ENCODE data around the gene HMX1. TPM values are rescaled to one million over a fixed set of nuclear protein-coding genes. Genes with fewer than 3 reads are reported as not detected.

Gene HMX1
- total and polyA plus RNA-seq, 5 donors, result not detected

GRCh38 chr4:8874003-8874895 is 2.6 kb upstream of the HMX1 start:
- Histone ChIP-seq H3K27ac (ENCODE audit: low read length) (no peak overlapping the region), H3K9me3 (ENCODE audit: control insufficient read depth, low read length) (no peaks in the 10 kb centered on the region), H3K4me3 (ENCODE audit: low read length) (no peak overlapping the region), H3K4me1 (ENCODE audit: control insufficient read depth, insufficient read depth, low read length) (no peaks in the 10 kb centered on the region), H3K27me3 (ENCODE audit: control insufficient read depth, insufficient read depth) (no peaks in the 10 kb centered on the region)
- intact Hi-C loops (cut with DNase I), result no loop called here
- DNase-seq, result peak in 1 of 3 donors; percentile 46
- 5% methylated on average over 70 of the region's 71 CpGs for WGBS
- no peak for ATAC-seq

- Histone ChIP-seq H3K27me3 (ENCODE audit: control insufficient read depth, insufficient read depth) (no peaks in the 10 kb centered on the region), H3K9me3 (ENCODE audit: control insufficient read depth, low read length) (no peaks in the 10 kb centered on the region), H3K27ac (ENCODE audit: low read length) (no peak overlapping the region), H3K4me3 (ENCODE audit: low read length) (no peak overlapping the region), H3K4me1 (ENCODE audit: control insufficient read depth, insufficient read depth, low read length) (no peaks in the 10 kb centered on the region)
- ATAC-seq, result no peak
- no peak for DNase-seq
- WGBS, result 3% methylated on average over 55 of the region's 55 CpGs
- intact Hi-C loops (cut with DNase I), result no loop called here
These were observed 1.0 kb upstream of the HMX1 start for GRCh38 chr4:8872402-8873291.

GRCh38 chr4:8870647-8871416 is 807 bp downstream of the HMX1 start:
- intact Hi-C loops (cut with DNase I), result no loop called here
- peak overlapping the region; percentile 35 for H3K4me3 ChIP-seq (ENCODE audit: low read length)
- H3K4me1 ChIP-seq (ENCODE audit: control insufficient read depth, insufficient read depth, low read length), result no peaks in the 10 kb centered on the region
- H3K9me3 ChIP-seq (ENCODE audit: control insufficient read depth, low read length), result no peaks in the 10 kb centered on the region
- DNase-seq, result peak in 1 of 3 donors; percentile 24
- no peak overlapping the region for H3K27ac ChIP-seq (ENCODE audit: low read length)
- H3K27me3 ChIP-seq (ENCODE audit: control insufficient read depth, insufficient read depth), result no peaks in the 10 kb centered on the region
- no peak for ATAC-seq
- 2% methylated on average over 52 of the region's 52 CpGs for WGBS

GRCh38 chr4:8869898-8870646 is 1.6 kb downstream of the HMX1 start:
- no peaks in the 10 kb centered on the region for H3K27me3 ChIP-seq (ENCODE audit: control insufficient read depth, insufficient read depth)
- DNase-seq (peak in 1 of 3 donors; percentile 8), ATAC-seq (no peak)
- no peak overlapping the region for H3K4me3 ChIP-seq (ENCODE audit: low read length)
- intact Hi-C loops (cut with DNase I), result no loop called here
- no peaks in the 10 kb centered on the region for H3K9me3 ChIP-seq (ENCODE audit: control insufficient read depth, low read length)
- H3K4me1 ChIP-seq (ENCODE audit: control insufficient read depth, insufficient read depth, low read length), result no peaks in the 10 kb centered on the region
- 17% methylated on average over 11 of the region's 11 CpGs for WGBS
- no peak overlapping the region for H3K27ac ChIP-seq (ENCODE audit: low read length)

- peak in 1 of 3 donors; percentile 9 for DNase-seq
- no peaks in the 10 kb centered on the region for H3K27me3 ChIP-seq (ENCODE audit: control insufficient read depth, insufficient read depth)
- 26% methylated on average over 16 of the region's 16 CpGs for WGBS
- H3K9me3 ChIP-seq (ENCODE audit: control insufficient read depth, low read length), result no peaks in the 10 kb centered on the region
- ATAC-seq, result no peak
- H3K4me3 ChIP-seq (ENCODE audit: low read length), result no peak overlapping the region
- intact Hi-C loops (cut with DNase I), result no loop called here
- no peak overlapping the region for H3K27ac ChIP-seq (ENCODE audit: low read length)
- no peaks in the 10 kb centered on the region for H3K4me1 ChIP-seq (ENCODE audit: control insufficient read depth, insufficient read depth, low read length)
These were observed 2.4 kb downstream of the HMX1 start for GRCh38 chr4:8869002-8869897.

GRCh38 chr4:8868321-8869001 is 3.2 kb downstream of the HMX1 start:
- Histone ChIP-seq H3K27me3 (ENCODE audit: control insufficient read depth, insufficient read depth) (no peaks in the 10 kb centered on the region), H3K4me1 (ENCODE audit: control insufficient read depth, insufficient read depth, low read length) (no peaks in the 10 kb centered on the region), H3K4me3 (ENCODE audit: low read length) (no peak overlapping the region), H3K27ac (ENCODE audit: low read length) (no peak overlapping the region), H3K9me3 (ENCODE audit: control insufficient read depth, low read length) (no peaks in the 10 kb centered on the region)
- intact Hi-C loops (cut with DNase I), result no loop called here
- 20% methylated on average over 22 of the region's 22 CpGs for WGBS
- ATAC-seq (no peak), DNase-seq (peak in 1 of 3 donors; percentile 15)

- no peak overlapping the region for H3K27ac ChIP-seq (ENCODE audit: low read length)
- no peak for ATAC-seq
- H3K27me3 ChIP-seq (ENCODE audit: control insufficient read depth, insufficient read depth), result no peaks in the 10 kb centered on the region
- no peaks in the 10 kb centered on the region for H3K9me3 ChIP-seq (ENCODE audit: control insufficient read depth, low read length)
- DNase-seq, result peak in 1 of 3 donors; percentile 16
- no peaks in the 10 kb centered on the region for H3K4me1 ChIP-seq (ENCODE audit: control insufficient read depth, insufficient read depth, low read length)
- 2% methylated on average over 90 of the region's 90 CpGs for WGBS
- intact Hi-C loops (cut with DNase I), result no loop called here
- no peak overlapping the region for H3K4me3 ChIP-seq (ENCODE audit: low read length)
These were observed 3.9 kb downstream of the HMX1 start for GRCh38 chr4:8867624-8868320.

GRCh38 chr4:8866828-8867623 is 4.6 kb downstream of the HMX1 start:
- WGBS, result 5% methylated on average over 42 of the region's 42 CpGs
- no peak for ATAC-seq
- H3K9me3 ChIP-seq (ENCODE audit: control insufficient read depth, low read length), result no peaks in the 10 kb centered on the region
- no peaks in the 10 kb centered on the region for H3K4me1 ChIP-seq (ENCODE audit: control insufficient read depth, insufficient read depth, low read length)
- intact Hi-C loops (cut with DNase I), result no loop called here
- H3K4me3 ChIP-seq (ENCODE audit: low read length), result no peak overlapping the region
- no peaks in the 10 kb centered on the region for H3K27me3 ChIP-seq (ENCODE audit: control insufficient read depth, insufficient read depth)
- H3K27ac ChIP-seq (ENCODE audit: low read length), result no peak overlapping the region
- no peak for DNase-seq

Measured in right cardiac atrium (tissue), 5 donors.